ENCODE results near the gene UXS1.

UXS1 gene

DNA sequence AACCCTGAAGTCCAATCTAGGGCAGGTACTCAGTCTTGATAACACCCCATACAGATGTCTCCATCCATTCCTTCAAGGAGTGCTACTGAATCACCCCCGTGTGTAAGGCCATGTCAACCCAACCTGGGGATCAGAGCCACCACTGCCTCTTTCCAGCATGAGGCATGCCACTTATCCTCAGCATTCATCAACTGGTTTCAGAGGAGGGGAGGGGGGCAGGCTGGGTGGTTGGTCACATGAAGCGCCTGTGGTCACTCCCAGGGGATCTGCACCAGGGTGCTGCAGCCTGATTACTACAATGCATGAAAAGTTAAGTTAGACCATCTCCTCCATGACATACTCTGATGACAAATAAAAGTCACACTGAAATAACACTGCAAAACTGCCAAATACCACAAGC is 65.0 kb downstream of the UXS1 start:
- no peak for DNase-seq

DNA sequence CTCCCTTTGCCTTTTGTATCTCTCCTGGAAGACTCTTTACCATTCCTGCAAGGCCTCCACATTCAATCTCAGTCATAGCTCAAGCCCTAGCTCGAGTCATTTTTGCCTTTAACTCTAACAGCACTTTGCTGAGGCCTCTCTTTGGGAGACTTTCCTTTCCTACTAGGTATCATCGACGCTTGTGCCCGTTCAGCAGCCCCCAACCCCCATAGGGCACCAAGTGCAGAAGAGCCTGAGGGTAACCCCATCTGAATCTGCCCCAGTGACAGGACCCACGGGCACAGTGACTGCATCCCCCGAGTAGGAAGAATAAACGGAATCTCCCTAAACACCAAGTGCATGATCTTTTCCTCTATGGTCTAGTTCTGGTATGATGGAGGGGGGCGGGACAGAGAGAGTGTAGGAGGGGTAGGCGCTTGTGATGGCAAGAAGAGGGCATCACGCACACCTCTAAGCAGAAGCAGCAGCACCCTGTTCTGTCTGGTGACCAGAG is 66.3 kb downstream of the UXS1 start:
- no peak for DNase-seq

DNA sequence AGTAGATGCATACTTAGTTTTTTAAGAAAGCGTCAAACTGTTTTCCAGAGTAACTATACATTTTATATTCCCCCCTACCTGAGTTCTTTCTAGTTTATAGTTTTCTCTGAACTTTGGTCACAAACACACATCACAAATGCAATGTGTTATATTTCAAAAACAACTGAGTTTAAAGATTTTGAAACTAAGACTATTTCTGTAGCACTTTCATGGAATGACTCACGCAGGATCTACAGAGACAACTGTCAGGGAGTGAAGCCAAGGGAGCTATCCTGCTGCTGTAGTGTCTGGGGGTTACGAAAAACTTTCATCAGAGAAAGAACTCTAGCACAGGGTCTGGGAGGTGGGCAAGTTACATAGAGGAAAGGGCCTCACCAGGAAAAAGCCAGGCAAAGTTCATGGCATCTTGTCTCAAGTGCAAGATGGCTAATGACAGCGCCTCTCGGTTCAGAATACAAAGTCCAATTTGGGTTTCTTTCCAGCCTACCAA is 66.8 kb downstream of the UXS1 start:
- DNase-seq = no peak

DNA sequence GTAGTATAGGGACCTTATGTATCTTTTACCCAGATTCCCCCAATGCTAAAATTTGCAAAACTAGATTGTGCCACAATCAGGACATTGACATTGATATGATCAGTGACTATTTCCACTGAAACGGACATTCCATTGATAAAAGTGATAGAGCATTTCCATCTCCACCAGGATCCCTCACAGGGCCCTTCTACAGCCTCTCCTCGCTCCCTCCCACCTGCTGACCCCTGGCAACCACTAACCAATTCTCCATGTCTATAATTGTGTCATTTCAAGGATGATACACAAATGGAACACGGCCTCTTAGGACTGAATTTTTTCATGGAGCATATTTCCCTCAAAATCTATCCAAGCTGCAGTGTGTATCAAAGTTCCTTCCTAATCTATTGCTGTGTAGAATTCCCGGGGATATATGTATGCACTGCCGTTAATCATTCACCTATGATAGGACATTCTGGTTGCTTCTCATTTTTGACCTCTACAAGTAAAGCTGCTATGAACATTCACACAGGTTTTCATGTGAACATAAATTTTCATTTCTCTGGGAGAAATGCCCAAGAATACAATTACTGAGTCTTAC is 67.3 kb downstream of the UXS1 start:
- DNase-seq = no peak

DNA sequence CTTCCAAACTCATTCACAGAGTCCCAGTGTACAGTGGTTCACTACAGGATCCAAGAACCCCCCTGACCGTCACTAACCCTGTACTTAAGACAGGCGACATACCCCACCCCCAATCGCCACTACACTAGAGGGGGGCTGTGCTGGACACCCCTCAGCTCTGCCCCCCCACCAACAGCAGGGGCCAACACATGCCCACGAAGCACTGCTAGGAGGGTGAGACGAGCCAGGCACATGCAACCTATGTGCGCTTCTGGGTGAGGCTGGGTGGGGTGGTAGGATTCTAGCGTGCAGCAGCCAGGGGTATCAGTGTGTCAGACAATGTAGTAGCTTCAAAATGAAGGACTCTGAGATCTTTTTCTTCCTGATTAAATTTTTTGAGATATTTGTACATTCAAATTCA is 67.8 kb downstream of the UXS1 start:
- DNase-seq = no peak

DNA sequence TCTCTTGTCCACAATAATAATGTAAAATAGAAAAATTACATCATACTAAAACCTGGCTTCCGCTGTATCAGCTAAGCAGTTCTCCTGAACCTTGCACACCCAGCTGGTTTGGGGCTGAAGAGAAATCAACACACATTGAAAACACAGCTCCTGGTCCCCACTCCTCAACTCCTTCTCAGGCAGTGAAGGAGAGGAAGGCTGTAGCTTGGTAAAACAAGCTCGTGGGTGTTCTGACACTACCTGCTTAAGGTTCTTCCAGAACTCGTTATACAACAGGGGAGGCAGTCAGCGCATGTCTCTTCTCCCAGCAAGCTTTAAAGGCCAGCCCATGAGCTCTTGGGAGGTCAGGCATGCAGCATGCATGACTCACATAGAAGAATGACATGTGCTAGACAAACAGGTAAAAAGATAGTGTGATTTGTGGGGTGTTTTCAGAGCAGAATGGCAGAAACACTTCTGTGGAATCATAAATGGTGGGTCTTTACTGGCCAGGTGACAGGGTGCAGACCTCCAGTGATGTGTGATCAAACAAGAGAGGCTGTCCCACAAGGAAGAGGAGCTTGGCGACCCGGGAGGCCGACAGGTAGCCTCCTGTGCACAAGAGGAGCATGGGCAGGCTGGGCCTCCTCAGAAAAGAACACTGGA is 69.1 kb downstream of the UXS1 start:
- DNase-seq = no peak

DNA sequence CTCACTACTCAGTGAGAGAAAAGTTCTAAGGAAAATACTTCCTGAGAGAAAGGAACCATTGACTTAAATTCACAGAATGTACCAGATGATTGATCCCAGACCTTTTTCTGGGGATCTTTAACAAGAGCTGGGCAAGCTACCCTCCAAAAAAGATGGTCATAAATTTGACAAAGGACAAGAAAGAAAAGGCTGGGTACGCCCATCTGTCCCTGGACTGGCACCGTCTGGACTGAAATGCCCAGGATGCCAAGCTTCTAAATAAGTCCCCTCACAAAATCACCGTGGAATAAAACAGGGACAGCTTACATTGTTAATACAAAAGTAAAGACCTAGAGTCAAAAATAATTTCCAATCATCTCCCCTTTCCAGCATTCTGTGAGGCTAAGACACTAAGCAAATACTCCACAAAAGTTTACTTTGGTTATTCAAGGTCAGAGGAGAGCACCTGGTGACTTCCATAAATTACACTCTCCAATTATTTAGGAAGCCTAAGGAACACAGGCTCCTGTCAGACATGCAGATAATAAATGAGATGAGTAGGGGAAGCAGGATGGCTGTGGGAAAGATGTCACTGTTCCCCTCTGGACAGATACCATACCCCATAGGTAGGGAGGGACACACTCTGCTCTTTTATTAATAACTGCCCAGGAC is 69.9 kb downstream of the UXS1 start:
- DNase-seq = no peak

DNA sequence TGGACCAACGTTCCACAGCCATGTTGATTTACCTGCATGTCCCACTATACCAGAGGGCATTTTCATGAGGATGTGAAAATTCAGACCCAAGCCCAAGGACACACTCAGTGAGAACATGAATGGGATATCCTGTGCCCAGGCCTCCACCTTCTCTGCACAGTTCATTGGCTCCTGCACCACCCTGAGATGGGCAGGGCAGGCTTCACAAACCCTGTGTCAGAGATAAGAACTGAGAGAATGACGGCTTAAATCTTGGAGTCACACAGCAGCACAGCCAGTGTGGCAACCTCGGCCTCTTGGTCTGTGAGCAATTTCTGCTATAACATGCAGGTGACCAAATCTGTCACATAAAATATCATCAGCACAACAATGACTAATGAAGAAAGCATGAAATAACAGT is 71.9 kb downstream of the UXS1 start:
- DNase-seq = no peak

DNA sequence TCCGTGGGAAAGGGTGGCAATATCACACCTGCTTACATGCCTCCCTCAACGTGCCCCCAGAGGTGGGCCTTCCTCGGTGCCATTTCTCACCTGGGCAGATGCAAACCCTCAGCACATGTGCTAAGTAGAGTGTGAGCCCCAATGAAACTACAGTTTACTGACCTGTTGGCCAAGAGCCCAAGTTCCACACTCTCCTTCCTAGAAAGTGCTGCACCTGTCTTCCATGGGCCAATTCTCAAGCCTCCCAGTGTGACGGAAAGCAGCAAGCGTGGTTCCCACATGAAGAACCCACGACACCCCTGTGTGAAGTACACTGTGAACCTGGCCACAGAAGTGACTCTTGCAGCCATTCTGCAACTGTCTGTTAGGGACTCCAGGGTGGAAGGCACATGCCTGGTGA is 73.7 kb downstream of the UXS1 start:
- DNase-seq = no peak

DNA sequence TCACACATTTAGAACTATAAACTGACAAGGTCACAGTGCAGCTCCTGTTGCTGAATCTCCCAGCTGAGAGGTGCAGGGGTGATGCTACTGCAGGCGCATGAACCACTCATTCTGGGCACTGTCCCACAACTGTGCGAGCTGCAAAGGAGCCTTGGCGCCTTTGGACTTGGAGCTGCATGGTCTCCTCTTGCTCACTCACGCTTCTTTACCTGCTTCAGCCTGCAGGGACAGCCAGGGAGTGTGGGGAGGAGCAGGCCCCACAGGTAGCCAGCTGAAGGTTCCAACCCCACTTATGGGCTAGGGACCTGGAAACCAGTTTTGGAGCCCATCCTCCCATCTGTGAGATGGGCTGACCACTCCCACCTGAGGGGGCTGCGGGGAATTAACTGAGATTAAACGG is 75.0 kb downstream of the UXS1 start:
- no peak for DNase-seq

DNA sequence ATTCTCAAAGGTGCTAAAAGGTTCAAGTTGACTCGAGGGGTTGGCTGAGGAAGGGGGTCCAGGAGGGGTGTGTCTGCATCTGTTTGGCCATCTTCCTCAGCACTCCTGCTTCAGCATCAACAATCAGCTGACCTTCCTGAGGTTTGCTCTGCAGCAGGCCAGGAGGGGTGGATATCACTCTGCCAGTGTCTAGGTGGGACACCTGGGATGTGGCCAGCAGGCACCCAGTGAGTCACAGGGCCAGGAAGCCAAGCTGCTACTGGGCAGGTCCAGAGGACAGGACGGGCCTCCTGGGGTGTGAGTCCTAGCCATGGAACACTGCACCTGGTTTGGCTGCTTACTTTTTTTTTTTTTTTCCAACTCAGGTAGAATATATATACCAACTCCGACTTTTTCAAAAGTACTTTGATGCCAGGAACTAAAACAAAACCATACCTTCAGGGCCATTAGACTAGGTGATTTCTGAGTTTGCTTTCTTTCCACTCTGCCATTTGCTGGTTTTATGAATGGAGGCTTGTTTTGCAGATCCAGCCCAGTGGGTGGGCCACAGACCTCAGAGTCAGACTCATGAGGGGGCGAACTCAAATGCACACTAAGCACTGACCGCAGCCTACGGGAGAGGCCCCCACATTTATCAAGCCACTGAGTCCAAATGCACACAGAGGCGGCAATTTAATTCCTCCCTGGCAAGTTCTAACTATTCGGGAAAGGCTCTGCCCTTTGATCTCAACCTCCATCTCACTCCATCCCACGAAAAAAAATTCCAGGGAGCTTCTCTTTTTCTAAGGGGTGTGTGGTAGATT is 76.0 kb downstream of the UXS1 start:
- no peak for DNase-seq

DNA sequence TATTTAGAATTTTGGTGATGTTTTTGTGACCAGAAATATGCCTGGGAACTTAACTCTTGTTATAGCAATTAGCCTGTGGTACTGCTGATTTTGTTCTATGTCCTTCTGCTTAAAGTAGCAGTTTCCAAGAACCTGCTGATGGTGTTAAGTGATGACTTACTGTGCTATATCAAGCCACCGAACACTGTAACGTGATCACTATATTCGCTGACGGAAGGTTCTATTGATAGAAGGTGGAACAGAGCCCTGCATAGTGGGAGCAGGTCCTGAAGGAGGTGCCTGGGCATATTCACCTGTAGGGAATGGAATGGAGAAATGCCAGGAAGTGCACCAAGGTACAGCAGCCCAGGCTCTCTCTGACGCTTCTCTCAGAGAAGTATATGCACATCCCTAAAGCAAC is 76.8 kb downstream of the UXS1 start:
- no peak for DNase-seq

DNA sequence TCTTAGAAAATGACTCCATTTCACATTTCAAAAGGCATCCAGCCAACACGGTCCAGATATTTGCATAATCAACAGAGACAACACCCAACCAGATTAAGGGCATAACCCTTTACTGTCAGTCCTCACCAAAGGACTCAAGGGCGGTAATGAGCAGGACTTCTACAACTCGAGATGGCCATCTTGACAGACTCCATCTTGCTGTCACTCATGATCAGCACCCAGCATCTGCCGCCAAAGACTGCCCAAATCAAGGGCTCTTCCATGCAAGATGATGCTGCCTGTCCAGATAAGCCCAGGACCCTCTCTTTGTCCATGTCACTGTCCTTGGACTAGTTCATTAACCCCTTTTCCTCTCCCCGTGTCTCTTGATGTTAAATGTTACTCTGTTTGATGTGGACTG is 77.9 kb downstream of the UXS1 start:
- DNase-seq = no peak

DNA sequence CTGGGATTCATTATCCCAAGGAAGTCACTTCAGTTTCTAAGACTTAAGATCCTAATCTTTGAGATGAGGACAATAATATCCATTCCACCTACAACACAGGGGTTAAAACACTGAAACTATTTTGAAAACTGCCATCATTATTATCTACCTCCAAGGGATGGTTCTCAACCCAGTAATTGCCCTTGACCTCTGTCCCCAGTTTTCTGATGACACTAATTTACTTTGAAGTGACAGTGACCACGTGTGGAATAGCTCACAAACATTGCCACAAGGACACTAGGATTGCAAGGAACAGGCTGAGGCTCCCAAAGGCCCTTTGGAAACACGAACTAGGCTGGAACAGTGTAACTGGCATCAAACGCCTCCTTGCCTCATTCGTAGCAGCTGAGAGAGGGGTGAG is 78.4 kb downstream of the UXS1 start:
- DNase-seq = no peak

DNA sequence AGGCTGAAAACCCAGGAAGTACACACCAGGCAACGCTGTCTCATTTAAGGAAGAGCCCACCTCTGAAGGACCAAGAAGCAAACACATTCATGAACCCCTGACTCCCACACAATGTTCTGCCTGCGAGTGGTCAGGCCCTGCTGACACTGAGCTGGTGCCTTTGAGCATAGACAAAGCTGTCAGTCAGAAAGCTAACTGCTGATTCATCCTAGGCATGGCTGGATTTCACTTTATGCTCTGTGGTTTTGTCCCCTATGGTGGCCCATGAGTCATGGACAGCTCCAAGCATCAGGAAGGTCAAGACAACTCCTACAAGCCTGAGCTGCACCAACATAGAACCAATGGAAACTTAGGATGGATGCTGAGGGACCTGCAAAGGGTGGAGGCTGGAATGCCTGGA is 78.9 kb downstream of the UXS1 start:
- DNase-seq = no peak

DNA sequence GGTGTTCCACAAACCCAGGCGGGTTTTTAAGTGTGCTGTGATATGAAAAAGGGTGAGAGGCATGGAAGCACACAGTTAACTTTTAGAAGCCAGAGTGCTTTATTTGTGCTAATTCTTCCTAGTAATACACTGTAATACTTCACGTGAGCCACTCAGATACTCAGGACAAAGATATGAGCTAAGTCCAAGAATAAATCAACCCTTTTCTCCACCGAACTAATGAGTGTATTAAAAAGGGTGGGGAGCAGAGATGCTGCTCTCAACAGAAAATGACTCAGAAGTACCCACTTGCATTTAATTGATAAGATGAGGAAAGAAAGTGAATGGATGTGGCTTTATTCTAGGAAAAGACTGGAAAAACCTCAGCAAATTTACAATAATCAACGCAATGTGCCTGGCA is 79.9 kb downstream of the UXS1 start:
- no peak for DNase-seq

DNA sequence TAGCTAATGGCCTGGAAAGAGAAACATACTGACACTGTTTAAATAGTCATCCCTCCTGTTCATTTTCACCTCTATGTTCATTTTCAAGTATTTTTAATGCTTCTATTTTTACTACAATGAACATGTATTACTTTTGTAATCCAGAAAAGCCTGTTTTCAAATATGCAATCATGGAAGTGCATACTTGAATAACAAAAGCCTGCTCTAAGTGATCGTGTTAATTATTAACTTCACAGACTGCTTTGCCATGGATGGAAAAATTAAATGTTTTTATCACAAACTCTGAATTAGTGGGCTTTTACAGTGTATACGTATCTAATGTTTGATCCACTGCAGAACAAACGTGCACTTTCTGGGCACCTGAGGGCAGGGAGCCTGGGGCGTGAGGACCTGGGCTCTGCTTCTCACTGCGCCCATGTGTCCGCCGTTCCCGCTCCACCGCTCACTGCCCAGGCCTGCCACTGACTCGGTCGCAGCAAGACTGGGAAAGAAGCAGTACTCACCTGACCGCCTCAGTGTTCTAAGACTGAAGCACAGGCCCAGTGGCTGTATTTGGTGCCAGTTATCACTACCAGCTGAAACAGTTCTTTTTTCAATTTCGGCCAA is 80.6 kb downstream of the UXS1 start:
- DNase-seq = no peak

DNA sequence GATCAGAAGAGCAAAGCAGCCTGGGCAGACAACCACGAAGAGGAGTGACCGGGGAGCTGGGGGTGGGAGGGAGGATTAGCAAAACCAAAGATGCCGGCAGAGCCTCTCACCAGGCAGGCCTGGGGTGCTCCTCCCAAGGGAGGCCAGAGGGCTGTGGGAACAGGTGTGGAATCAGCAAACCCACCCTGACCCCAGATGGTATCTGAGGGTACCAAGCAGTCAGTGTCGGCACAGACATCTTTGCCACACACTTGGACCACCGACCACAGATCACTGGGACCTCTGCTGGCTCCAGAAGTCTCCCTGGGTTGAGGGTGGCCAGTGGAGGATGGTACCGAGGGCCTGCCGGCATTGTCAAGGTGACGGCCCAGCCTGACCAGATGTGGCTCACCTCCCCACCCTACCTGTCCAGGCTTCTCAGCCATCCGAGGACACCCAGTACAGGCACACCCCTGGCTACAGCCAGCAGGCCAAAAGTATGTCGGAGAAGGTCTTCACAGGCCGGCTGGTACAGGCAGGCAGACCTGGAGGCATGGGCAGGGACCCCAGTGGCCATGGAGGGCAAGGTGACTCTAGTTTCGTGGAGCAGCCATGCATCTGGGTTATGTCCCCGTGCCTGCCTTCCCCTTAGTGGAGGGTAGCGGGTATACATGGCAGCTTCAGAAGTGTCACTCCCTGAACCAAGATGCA is 82.1 kb downstream of the UXS1 start:
- no peak for DNase-seq

DNA sequence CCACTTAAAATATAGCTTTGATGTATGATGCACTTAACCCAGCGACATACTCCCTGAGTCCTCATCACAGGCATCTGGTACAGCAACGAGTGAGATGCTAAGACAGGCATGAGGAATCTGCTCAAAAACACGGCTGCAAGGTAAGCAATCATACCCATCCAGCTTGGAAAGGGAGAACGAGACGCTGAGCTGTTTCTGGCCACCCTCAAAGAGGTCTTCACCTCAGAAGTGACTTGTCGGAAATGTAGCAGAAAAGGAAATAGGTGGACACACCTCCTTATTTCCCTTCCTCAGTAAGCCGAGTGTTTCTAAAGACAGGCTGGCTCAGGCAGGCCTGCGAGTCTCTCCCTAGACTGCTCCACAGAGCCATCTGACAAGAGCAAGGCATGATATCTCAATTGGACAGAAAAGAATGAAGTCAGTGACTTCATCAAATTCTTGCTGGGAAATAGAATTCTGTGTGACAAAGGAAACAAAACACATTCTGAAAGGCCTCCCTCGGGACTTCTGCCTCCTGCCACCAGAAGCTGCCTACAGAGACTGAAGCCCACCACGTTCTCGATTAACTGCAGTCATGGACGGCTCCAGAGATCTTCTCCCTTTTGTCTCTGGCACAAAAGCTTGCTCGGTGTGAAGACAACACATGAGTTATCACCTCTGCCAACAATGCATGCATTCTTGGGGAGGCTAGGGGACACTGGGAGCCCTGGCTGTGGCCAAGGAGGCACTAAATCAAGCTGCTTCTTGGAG is 84.3 kb downstream of the UXS1 start:
- DNase-seq = no peak

DNA sequence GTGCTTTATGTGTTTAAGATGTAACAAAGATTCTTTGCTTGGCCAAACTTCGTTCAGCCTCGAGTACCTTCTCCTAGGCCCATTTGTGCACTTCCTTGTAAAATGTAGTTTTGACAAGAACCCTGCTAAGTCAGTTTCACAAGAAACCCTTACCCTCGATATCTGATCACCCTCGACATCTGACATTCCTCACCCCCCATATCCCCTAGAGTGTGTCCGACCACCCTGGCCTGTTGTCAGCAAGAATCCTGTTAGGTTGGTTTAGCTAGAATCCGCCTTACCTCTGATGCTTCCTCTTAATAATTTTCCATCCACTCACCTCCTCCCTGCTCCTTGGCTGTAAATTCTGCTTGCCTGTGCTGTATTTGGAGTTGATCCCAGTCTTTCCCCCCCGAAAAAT is 85.3 kb downstream of the UXS1 start:
- DNase-seq = no peak

DNA sequence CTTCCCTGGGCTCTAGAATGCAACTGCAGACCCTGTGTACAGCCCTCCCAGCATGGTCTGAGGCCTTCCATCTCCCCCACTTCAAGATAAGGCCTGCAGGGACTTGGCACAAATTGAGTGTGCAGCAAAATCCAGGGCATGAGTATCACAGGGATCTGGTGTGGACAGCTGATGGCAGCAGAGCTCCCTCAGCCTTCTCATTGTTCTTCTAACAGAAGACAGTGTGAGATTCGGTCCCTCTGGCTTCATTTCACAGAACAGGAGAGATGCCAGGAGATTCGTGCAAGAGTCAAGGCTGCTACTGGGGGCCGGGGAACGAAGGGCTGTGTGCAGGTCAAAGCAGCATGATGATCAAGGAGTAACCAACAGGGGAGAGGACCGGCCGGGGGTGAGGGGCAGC is 85.8 kb downstream of the UXS1 start:
- no peak for DNase-seq

Data from DMS153 (cell line).